Ascending aorta (tissue), 2 donors: ENCODE measurements around the gene NELFCD. TPM values are rescaled to one million over a fixed set of nuclear protein-coding genes. Genes with fewer than 3 reads are reported as not detected.
"Not testable (repeated sequence)": the region's sequence is repeated elsewhere in the genome, so short reads cannot be mapped to it uniquely, and the experiment has no call there.

Experiments
- DNase-seq, 2 donors: peaks; one replicate each; pipeline ENCODE4 v3.0.0-alpha.2; 2019; ENCODE audit warnings: low spot score in 2 of 2
- H3K27ac ChIP-seq, 2 donors: fragments of 200-600 bp; sonication (generic); one replicate each; pipeline ENCODE4 v1.5.1; 2016 to 2017; ENCODE audit warnings: mild to moderate bottlenecking in 1 of 2
- H3K27me3 ChIP-seq: fragments of 200-600 bp; sonication (generic); one replicate; pipeline ENCODE4 v1.5.1; 2017
- H3K36me3 ChIP-seq, 2 donors: fragments of 200-600 bp; sonication (generic); one replicate each; pipeline ENCODE4 v1.5.1; 2016
- H3K4me1 ChIP-seq, 2 donors: fragments of 200-600 bp; sonication (generic); one replicate each; pipeline ENCODE4 v1.5.1; 2016 to 2017; ENCODE audit warnings: mild to moderate bottlenecking in 1 of 2
- H3K4me3 ChIP-seq, 2 donors: fragments of 200-600 bp; sonication (generic); one replicate each; pipeline ENCODE4 v1.5.1; 2016 to 2017; ENCODE audit warnings: mild to moderate bottlenecking in 1 of 2
- H3K9me3 ChIP-seq, 2 donors: fragments of 200-600 bp; sonication (generic); one replicate each; pipeline ENCODE4 v1.5.1; 2016
- intact Hi-C: fragments of 100-400 bp; cut with DNase I; formaldehyde crosslinking; loops from one replicate; pipeline ENCODE4 v1.15.1; 2023
- total RNA-seq: library from RNA; depleted of rRNA; stranded (reverse); fragments of >200 nt; gene quantifications from one replicate; pipeline ENCODE4 v1.1.0, GENCODE V29; 2016
- TF ChIP-seq, protein P1 (sequence below), 3 experiments: fragments of 200-600 bp in 2 of 3; fragments of 450-650 bp in 1 of 3; sonication (generic) in 2 of 3; IDR thresholded peaks; one replicate each; pipeline ENCODE4 v1.5.1; 2016 to 2019; ENCODE audit warnings: antibody characterized with exemption in 3 of 3, mild to moderate bottlenecking in 1 of 3, moderate library complexity in 1 of 3

Gene NELFCD
- total RNA-seq, 1 donor from 2014 or later: 20.8 TPM

DNA sequence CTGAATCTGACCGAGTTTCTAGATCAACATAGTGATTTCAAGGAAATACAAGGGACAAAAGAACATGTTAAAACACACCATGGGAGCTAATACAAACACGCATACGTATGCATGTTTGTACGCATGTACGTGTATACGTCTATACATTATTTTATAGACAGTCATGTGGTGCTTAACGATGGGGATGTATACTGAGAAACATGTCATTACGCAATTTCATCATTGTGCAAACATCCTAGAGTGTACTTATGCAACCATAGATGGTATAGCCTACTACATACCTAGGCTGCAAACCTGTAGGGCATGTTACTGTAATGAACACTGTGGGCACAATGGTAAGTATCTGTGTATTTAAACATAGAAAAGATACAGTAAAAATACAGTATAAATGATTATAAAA is 25.0 kb upstream of the NELFCD start:
- no peak overlapping the region for H3K27ac ChIP-seq
- H3K4me1 ChIP-seq: no peaks in the 10 kb centered on the region
- no peak overlapping the region for H3K4me3 ChIP-seq
- no peaks in the 10 kb centered on the region for H3K36me3 ChIP-seq
- DNase-seq: no peak
- TF ChIP-seq, protein P1, sequence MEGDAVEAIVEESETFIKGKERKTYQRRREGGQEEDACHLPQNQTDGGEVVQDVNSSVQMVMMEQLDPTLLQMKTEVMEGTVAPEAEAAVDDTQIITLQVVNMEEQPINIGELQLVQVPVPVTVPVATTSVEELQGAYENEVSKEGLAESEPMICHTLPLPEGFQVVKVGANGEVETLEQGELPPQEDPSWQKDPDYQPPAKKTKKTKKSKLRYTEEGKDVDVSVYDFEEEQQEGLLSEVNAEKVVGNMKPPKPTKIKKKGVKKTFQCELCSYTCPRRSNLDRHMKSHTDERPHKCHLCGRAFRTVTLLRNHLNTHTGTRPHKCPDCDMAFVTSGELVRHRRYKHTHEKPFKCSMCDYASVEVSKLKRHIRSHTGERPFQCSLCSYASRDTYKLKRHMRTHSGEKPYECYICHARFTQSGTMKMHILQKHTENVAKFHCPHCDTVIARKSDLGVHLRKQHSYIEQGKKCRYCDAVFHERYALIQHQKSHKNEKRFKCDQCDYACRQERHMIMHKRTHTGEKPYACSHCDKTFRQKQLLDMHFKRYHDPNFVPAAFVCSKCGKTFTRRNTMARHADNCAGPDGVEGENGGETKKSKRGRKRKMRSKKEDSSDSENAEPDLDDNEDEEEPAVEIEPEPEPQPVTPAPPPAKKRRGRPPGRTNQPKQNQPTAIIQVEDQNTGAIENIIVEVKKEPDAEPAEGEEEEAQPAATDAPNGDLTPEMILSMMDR (IDR thresholded peaks at IDR 0.05): no peak
- intact Hi-C loops: no loop called here
- H3K9me3 ChIP-seq: no peaks in the 10 kb centered on the region
- no peaks in the 10 kb centered on the region for H3K27me3 ChIP-seq

DNA sequence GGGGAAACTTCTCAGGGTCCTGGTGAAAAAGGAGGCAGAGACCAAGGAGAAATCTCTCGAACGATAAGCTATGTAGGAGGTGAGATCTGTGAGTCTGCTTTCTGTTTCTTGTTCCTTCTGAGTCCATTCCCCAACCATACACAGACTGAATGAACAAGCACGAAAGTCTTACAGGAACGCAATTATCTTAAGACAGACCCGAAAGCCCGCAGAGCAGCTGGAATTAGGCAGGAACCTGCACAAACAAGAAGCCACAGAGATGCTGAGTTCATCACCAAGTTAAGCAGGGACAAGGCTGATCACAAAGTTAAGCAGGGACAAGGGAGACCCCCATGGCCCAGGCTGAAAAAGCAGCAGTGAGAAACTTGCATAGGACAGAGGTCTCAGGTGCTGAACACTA is 21.4 kb upstream of the NELFCD start:
- Histone ChIP-seq H3K4me3 (no peak overlapping the region), H3K9me3 (peaks cover 0 to 4% of the 10 kb centered on the region in 2 donors), H3K4me1 (no peaks in the 10 kb centered on the region), H3K36me3 (no peaks in the 10 kb centered on the region), H3K27me3 (no peaks in the 10 kb centered on the region), H3K27ac (no peak overlapping the region)
- no peak for DNase-seq
- TF ChIP-seq, protein P1 (IDR thresholded peaks at IDR 0.05): no peak
- intact Hi-C loops: no loop called here

DNA sequence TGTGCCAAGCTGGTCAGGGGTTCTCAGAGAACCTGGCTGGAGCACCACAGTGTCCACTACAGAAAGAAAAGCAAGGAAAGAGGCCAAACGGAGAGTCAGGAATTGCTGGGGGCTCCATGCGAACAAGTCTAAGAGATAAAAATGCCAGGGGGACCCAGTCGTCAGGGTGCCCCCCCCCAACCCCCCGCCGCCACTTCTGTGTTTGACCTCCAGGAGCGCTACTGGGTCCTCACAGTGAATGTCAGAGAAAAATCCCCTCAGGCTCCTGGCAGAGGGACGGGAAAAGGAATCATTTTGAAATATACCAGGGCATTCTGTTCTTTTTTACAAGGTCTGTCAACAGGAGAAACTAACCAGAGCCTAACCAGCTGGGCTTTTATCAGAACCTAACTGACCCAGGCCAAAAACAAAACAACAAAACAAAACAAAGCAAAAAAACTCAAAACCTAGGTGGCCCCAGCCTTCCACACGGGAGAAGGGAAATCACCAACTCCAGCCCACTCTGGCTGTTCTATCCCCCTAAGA is 17.9 kb upstream of the NELFCD start:
- TF ChIP-seq, protein P1 (IDR thresholded peaks at IDR 0.05): no peak
- intact Hi-C loops: no loop called here
- H3K4me1 ChIP-seq: no peaks in the 10 kb centered on the region
- H3K36me3 ChIP-seq: no peaks in the 10 kb centered on the region
- H3K27ac ChIP-seq: no peak overlapping the region
- H3K9me3 ChIP-seq: peaks cover 0 to 4% of the 10 kb centered on the region in 2 donors
- H3K4me3 ChIP-seq: no peak overlapping the region
- DNase-seq: no peak
- H3K27me3 ChIP-seq: no peaks in the 10 kb centered on the region

DNA sequence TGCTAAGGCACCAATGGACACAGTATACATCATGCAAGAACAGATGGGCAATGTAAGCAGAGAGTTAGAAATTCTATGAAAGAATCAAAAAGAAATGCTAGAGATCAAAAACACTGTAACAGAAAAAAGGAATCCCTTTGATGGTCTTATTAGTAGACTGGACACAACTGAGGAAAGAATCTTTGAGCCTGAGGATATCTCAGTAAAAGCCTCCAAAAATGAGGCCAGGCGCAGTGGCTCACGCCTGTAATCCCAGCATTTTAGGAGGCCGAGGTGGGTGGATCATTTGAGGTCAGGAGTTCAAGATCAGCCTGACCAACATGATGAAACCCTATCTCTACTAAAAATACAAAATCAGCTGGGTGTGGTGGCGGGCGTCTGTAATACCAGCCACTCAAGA is 17.1 kb upstream of the NELFCD start:
- H3K4me3 ChIP-seq, H3K9me3 ChIP-seq, H3K27ac ChIP-seq: not testable (repeated sequence)

DNA sequence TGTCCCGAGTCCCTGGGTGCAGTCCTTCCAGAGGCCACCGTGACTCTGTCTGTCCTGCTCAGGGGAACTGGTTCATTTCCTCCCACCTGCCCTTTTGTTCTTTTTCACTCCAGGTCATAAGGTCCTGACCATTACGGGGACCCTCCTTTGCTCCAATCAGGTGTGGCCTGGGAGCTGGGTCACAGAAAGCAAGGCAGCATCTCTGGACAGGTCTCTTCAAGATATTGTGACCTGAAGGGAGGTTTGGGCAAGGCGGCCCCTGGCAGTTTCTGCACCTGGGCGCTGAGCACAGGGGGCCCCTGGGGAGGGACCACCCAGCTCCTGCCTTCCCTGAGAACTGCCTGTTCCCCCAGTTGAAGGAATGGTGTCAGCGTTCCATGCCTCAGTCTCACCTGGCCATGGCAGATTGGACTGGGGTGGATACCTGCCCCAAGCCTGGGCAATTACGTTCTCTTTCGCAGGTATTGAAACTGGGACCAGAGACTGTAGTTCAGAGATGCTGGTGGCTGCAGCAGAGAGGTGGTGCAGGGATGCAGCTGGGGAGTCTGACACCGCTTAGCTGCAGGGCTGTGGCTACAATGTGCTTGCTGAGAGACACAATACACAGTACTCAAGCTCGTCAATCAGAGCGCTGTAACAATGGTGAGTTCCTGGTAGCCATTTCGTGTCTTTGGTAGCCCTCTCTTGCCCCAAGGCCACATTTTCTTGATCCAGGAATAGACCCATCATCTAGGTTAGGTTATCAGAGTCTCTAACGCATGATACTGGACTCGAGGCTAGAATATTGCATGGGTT is 15.6 kb upstream of the NELFCD start:
- Histone ChIP-seq H3K27ac (no peak overlapping the region), H3K36me3 (no peaks in the 10 kb centered on the region), H3K9me3 (peaks cover 0 to 4% of the 10 kb centered on the region in 2 donors), H3K4me3 (no peak overlapping the region), H3K27me3 (no peaks in the 10 kb centered on the region), H3K4me1 (no peaks in the 10 kb centered on the region)
- TF ChIP-seq, protein P1 (IDR thresholded peaks at IDR 0.05): no peak
- no peak for DNase-seq
- intact Hi-C loops: no loop called here

More for the DNA sequence above, 17.1 kb upstream of the NELFCD start:
- H3K4me1 ChIP-seq, DNase-seq, intact Hi-C loops, H3K27me3 ChIP-seq, H3K36me3 ChIP-seq: not testable (repeated sequence)

DNA sequence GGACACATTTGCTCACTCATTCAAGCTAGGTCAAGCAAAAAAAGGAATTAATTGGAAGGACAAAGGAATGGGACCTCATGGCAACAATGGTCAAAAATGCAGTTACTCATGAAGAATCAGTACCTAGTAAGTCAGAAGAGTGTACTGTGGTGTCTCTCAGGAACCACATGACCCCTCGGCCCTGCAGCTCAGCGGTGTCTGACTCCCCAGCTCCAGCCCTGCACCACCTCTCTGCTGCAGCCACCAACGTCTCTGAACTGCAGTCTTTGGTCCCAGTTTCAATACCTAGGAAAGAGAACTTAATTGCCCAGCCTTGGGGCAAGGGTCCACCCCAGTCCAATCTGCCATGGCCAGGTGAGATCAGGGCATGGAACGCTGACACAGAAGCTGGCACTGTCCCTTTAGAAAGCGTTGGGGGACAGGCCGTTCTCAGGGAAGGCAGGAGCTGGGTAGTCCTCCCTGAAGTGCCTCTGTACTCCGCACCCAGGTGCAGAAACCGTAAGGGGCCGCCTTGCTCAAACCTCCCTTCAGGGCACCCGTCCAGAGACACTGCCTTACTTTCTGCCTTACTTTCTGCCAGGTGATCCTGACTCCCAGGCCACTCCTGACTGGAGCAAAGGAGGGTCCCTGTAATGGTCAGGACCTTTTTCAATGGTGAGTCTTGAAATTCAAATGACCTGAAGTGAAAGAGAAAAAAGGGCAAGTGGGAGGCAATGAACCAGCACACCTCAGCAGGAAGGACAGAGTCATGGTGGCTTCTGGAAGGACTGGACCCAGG is 13.2 kb upstream of the NELFCD start:
- no peak overlapping the region for H3K27ac ChIP-seq
- TF ChIP-seq, protein P1 (IDR thresholded peaks at IDR 0.05): no peak
- intact Hi-C loops: no loop called here
- no peaks in the 10 kb centered on the region for H3K4me1 ChIP-seq
- DNase-seq: no peak
- H3K4me3 ChIP-seq: no peak overlapping the region
- H3K9me3 ChIP-seq: peaks cover 0 to 3% of the 10 kb centered on the region in 2 donors
- H3K27me3 ChIP-seq: no peaks in the 10 kb centered on the region
- no peaks in the 10 kb centered on the region for H3K36me3 ChIP-seq
